Smooth muscle cell (in vitro differentiated cells): Measurements from ENCODE around the gene TMCO4. TPM values are rescaled to one million over a fixed set of nuclear protein-coding genes. Genes with fewer than 3 reads are reported as not detected.

ENCODE experiments used
- DNase-seq: peaks from one replicate; lab custom pipeline; 2025; ENCODE audit not compliant: unreplicated experiment; lab: John Stamatoyannopoulos, UW
- H2AFZ ChIP-seq: fragments of 200-600 bp; sonication (generic); 2 replicates; pipeline ENCODE4 v1.6.0; 2016; ENCODE audit warnings: antibody characterized with exemption, low read depth, mild to moderate bottlenecking
- H3F3A ChIP-seq: fragments of 200-600 bp; sonication (generic); 2 replicates; pipeline ENCODE4 v1.6.0; 2017; ENCODE audit warnings: antibody characterized with exemption, low read depth
- H3K27ac ChIP-seq: fragments of 200-600 bp; sonication (generic); 2 replicates; pipeline ENCODE4 v1.5.1; 2016; ENCODE audit warnings: low read depth, mild to moderate bottlenecking
- H3K27me3 ChIP-seq: fragments of 200-600 bp; sonication (generic); 2 replicates; pipeline ENCODE4 v1.6.1; 2016; ENCODE audit warnings: low read depth, mild to moderate bottlenecking
- H3K36me3 ChIP-seq: fragments of 200-600 bp; sonication (generic); 2 replicates; pipeline ENCODE4 v1.5.1; 2016; ENCODE audit warnings: low read depth
- H3K4me1 ChIP-seq: fragments of 200-600 bp; sonication (generic); 2 replicates; pipeline ENCODE4 v1.5.1; 2016; ENCODE audit warnings: low read depth
- H3K4me2 ChIP-seq: fragments of 200-600 bp; sonication (generic); 2 replicates; pipeline ENCODE4 v1.6.0; 2016; ENCODE audit warnings: mild to moderate bottlenecking
- H3K4me3 ChIP-seq: fragments of 200-600 bp; sonication (generic); 2 replicates; pipeline ENCODE4 v1.5.1; 2016; ENCODE audit warnings: mild to moderate bottlenecking
- H3K79me2 ChIP-seq: fragments of 200-600 bp; sonication (generic); 2 replicates; pipeline ENCODE4 v1.6.0; 2016; ENCODE audit warnings: low read depth, mild to moderate bottlenecking
- H3K9ac ChIP-seq: fragments of 200-600 bp; sonication (generic); 2 replicates; pipeline ENCODE4 v1.6.0; 2016; ENCODE audit warnings: low read depth
- H3K9me3 ChIP-seq: fragments of 200-600 bp; sonication (generic); replicated peaks from 2 replicates; pipeline ENCODE4 v1.5.1; 2016; ENCODE audit warnings: low read depth
- H4K20me1 ChIP-seq: fragments of 200-600 bp; sonication (generic); 2 replicates; pipeline ENCODE4 v1.6.0; 2016; ENCODE audit warnings: low read depth
- CTCF ChIP-seq: fragments of 200-600 bp; sonication (generic); IDR thresholded peaks from 2 replicates; pipeline ENCODE4 v1.5.1; 2017; ENCODE audit warnings: borderline replicate concordance, mild to moderate bottlenecking, antibody characterized with exemption; ENCODE audit not compliant: insufficient read depth, poor library complexity, severe bottlenecking
- WGBS: methylation state at CpG from one replicate; pipeline ENCODE4 v1.1.7; 2016; ENCODE audit warnings: low lambda C conversion rate; 5-methylcytosine and 5-hydroxymethylcytosine counted together
- polyA plus RNA-seq: library from polyadenylated mRNA; unstranded; fragments of >200 nt; fragmentation: Nextera tagmentation; extraction: Ambion mirVana; gene quantifications from 2 replicates; pipeline ENCODE4 v1.2.1, GENCODE V29; 2016
- total RNA-seq: library from RNA; depleted of rRNA; stranded (reverse); fragments of >200 nt; gene quantifications from 2 replicates; pipeline ENCODE4 v1.2.3, GENCODE V29; 2014

The TMCO4 gene
- total and polyA plus RNA-seq, 2 experiments from 2014 or later = 5.4 to 6.8 TPM

GRCh38 chr1:19657511-19657910, 142.2 kb downstream of the TMCO4 start:
- Histone ChIP-seq H3K36me3 (no peaks in the 10 kb centered on the region), H3F3A (no peaks in the 10 kb centered on the region), H3K4me3 (no peak overlapping the region), H4K20me1 (peaks cover 10% of the 10 kb centered on the region), H3K79me2 (no peaks in the 10 kb centered on the region), H3K4me1 (no peaks in the 10 kb centered on the region), H3K27me3 (peaks cover 11% of the 10 kb centered on the region), H3K4me2 (no peak overlapping the region), H2AFZ (no peak overlapping the region), H3K9me3 (no peaks in the 10 kb centered on the region), H3K9ac (no peak overlapping the region), H3K27ac (no peak overlapping the region)
- WGBS = 90% methylated on average over 9 of the region's 10 CpGs
- no peak for DNase-seq
- no peak for TF ChIP-seq CTCF

GRCh38 chr1:19656780-19657466, 142.8 kb downstream of the TMCO4 start:
- Histone ChIP-seq H3K9ac (no peak overlapping the region), H3K79me2 (no peaks in the 10 kb centered on the region), H3K27ac (no peak overlapping the region), H3K36me3 (no peaks in the 10 kb centered on the region), H3K9me3 (no peaks in the 10 kb centered on the region), H3K4me1 (no peaks in the 10 kb centered on the region), H3K4me3 (no peak overlapping the region), H4K20me1 (peaks cover 10% of the 10 kb centered on the region), H3K4me2 (no peak overlapping the region), H3F3A (no peaks in the 10 kb centered on the region), H3K27me3 (peaks cover 5% of the 10 kb centered on the region), H2AFZ (no peak overlapping the region)
- no peak for DNase-seq
- TF ChIP-seq CTCF = no peak
- 92% methylated on average over 9 of the region's 15 CpGs for WGBS

- WGBS = 97% methylated on average over 7 of the region's 9 CpGs
- H3K36me3 ChIP-seq = no peaks in the 10 kb centered on the region
- H2AFZ ChIP-seq = no peak overlapping the region
- no peak for DNase-seq
- TF ChIP-seq CTCF = no peak
- H3K9ac ChIP-seq = no peak overlapping the region
- no peaks in the 10 kb centered on the region for H3K4me1 ChIP-seq
- H4K20me1 ChIP-seq = peaks cover 13% of the 10 kb centered on the region
- no peak overlapping the region for H3K4me3 ChIP-seq
- no peak overlapping the region for H3K4me2 ChIP-seq
- peaks cover 4% of the 10 kb centered on the region for H3K27me3 ChIP-seq
- no peak overlapping the region for H3K27ac ChIP-seq
- H3F3A ChIP-seq = no peaks in the 10 kb centered on the region
- H3K9me3 ChIP-seq = no peaks in the 10 kb centered on the region
- H3K79me2 ChIP-seq = no peaks in the 10 kb centered on the region
Observed at GRCh38 chr1:19656134-19656779, 143.5 kb downstream of the TMCO4 start.
